IPS DF 19.7 (cell line): Measurements from ENCODE around the gene THADA.
"Not testable (repeated sequence)": the region's sequence is repeated elsewhere in the genome, so short reads cannot be mapped to it uniquely, and the experiment has no call there.

Experiments used
- DNase-seq: peaks from one replicate; pipeline ENCODE4 v3.0.0-alpha.2; 2013; ENCODE audit warnings: low read depth, low spot score

THADA gene

DNA sequence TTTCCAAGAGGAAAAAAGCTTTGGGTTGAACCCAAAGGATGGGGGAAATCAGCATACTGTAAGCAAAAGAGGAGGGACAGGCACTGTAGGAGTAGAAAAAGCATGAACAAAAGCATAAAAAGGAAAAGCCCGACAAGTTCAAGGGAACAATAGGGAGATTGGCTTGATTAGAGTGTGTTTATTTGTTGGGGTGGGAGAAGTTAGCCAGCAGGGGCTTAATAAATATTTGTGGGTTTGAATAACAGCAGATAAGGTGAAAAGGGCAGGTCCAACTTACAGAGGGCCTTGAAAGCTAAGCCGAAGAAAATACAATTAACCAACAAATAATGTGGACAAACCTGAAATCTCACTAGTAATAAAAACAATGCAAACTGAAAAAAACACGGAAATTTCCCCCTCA, 126.7 kb downstream of the THADA start:
- no peak for DNase-seq

DNA sequence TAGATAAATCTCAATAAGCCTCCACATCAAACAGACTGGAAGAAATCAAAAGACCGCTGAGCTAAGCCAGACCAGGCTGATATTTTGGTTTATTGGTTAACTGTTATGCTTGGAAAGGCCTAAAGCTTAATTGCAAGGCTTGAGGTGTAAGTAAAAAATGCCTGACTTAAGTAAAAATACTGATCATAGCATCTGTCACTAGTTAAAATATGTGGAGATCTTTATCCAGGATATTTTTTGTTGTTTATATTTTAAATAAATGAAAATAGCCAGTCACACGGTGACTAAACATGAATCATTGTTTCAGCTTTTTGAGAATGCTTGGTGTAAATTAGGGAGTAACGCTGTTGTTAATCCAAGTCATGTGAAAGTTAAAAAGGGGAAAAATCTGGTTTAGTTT, 127.9 kb downstream of the THADA start:
- DNase-seq, result no peak

DNA sequence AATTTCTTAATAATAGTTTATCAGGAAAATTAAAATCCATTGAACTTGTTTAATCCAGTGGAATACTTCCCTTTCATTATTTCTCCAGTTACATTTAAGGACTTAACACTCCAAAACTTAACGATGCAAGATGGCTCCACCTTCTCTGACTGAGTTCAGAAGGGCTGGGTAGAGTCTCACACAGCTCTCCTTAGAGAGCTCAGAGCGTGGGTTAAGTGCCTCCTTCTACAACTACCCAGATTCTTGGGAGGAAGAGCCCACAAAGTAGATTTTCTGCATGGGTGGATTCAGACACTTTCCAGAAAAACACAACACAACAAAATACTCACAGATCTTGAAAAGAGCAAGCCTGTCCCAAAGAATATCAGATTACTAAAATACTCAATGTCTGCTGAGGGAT, 130.6 kb downstream of the THADA start:
- no peak for DNase-seq

DNA sequence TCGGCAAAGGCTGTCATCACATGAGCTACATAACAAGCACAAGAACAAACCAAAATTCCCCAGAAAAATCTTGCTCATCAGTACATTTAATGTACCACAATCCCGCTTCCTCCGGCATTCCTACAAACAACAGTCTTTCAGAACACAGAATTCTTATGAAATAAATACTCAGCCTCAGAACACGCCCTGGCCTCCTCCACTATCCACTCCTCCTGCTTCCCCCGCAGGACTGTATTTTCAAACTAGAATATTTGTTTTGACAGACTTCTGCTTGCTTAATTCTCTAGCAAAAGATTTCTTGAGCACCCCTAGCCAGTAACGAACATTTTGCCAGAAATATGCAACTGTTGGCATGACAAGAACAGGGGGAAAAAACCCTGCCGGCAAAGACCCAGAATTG, 131.2 kb downstream of the THADA start:
- DNase-seq, result no peak

DNA sequence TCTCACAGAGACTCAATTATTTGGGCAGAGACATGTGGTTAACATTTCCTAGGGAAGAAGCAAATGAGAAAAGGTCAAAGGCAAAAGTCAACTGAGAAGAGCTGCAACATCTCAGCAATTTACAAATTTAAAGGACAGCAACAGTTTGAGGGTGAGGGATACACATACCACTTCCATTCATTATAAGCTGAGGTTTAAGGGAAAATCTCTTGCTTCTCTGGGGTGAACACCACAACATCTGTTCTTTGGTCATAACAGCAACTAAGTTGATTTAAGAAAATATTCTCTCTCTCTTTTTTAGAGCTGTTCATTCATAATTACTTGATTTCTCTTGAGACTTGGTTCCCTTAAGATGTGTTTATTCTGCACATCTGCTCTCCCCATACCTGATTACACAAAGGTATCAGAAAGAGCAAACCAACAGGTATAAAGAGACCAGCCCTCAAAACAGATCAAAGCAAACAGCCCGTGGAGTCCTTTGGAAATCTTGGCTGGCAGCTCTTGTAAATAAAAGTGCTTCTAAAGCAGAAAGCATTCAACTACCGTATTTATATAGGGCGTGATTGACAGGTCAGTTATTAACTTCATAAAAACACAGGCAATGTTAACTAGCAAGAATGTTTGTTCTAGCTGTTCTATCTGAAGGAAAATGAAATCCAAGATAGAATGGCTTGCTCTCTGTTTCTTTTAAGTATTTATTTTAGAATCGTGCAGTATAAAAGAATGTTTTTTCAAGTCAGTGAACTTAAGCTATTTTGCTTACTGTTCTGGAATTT, 132.8 kb downstream of the THADA start:
- DNase-seq, result no peak

DNA sequence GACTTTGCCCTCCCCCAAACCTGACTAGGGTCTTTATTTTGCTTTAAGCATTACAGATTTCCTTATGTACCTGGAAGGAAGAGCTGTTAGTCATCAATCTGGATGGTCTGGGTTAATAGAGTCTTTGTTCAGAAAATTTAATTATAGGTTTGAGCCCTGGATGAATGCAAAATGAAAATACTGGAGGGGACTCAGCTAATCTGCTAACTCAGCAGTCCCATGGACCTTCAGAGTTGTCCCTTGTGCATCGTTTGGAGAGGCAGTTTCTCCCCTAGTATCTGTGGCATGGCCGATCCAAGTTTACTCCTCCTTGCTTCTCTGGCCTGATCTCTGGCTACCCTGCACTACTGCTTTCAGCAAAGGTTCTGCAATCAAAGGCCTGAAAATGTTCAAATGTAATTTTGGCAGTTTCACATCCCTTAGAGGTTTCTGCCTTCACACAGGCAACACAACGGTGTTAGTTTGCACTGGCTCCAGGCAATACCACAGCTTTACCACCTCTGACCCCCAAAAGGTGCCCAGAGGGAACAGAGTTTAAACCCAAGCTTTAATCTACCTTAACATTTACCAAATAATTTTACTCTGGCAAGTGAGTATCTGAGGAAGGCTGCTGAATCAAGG, 134.3 kb downstream of the THADA start:
- DNase-seq, result no peak

DNA sequence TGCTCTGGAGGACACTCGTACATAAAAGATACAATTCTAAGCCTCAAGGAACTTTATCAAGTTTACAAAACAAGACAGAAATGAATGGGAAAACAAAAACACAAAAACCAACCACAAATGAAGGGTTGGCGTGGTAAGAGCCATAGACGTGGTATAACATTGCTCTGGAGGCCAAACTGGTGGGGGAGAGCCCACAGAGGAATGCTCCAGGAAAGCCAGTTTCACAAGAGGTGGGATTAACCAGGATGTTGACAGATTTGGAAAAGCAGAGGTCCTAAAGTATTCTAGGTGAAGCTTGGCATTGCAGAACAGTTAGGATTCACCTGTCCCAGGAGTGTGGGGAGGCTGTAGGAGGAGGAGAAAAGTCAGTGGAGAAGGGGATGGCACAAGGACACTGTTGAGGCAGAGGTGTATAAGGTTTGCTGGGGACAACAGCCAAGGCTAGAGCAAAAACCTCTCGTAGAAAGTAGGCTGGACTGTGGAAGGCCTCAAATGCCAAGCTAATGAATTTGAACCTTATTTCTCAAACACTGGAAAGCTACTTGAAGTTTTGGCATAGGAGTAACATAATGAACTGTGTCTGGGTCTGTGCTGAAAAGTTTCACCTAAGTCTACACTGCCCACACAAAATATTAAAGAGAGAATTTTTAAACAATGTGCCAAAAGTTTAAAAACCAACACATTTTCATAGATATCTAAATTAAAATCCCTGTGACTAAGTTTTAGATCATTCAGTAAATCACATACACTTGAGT, 135.1 kb downstream of the THADA start:
- DNase-seq, result no peak

DNA sequence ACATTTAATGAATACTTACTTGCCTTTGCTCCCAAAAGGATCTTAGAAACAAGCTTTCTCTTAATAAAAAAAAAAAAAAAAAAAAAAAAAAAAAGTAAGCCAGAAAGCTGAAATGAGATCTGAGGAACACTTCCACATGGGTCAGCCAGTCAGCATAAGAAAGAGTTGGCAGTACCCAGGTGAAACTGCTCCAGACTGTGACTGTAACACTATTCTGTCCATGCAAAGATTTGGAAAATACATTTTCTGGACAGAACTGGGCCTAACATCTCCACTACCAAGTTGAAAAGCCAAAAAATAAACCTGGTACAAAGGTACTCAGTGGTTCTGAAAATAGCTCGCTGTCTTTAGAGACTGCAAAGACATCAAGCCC, 135.7 kb downstream of the THADA start:
- no peak for DNase-seq

DNA sequence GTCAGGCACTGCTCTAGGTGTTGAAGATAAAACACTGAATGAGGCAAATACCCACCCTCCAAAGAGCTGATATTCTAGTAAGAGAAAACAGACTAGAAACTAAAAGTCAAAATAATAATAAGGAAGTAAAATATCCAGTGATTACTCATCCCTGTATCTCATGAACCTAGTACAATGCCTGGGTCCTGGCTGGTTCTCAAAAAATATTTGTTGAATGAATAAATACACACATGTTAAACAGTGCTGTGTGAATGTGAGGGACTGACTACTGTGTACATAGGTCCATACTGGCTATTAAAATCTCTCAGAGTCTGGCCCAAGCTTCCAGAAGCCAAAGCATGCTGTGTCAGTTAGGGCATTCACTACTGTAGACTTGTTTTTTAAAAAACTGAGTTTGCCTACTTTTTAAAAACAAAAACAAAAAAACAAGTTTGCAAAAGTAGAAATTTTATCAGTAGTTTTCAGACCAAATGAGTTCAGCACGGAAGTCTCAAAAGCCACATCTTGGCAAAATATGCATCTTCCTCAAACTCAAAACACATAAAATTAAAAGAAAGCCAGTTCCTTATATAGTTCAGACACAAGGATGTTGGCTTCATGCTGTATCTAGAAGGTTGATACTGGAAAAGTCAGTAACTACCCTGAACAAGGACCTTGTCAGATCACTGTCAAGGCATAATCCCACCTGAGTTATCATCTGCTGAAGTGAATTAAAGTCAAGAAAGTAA, 136.2 kb downstream of the THADA start:
- DNase-seq, result no peak

DNA sequence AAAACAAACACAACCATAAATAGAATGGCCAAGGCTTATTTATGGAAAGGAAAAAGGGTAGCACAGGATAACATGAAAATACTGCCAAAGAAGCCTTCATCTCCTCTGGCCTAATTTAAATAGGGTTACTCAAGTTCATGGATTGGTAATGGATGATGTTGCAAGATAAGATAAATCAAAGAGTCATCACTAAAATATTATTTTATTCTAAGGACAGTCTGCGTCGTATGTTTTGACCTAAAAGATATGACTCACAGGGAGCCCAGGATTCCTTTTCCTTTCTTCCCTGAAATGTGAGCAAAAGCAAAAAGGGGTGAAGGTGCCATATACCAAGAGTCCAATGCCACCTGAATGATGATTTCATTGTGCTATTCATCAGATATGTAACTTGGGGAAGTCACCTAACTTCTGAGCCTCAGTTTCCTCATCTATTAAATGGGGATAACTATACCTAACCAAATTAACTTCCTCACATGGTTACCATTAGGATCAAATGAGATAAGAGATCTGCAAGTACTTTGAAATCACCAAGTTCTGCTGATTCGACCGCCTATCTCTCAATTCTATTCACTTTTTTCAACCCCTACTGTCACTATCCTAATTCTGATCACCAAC, 137.7 kb downstream of the THADA start:
- no peak for DNase-seq

DNA sequence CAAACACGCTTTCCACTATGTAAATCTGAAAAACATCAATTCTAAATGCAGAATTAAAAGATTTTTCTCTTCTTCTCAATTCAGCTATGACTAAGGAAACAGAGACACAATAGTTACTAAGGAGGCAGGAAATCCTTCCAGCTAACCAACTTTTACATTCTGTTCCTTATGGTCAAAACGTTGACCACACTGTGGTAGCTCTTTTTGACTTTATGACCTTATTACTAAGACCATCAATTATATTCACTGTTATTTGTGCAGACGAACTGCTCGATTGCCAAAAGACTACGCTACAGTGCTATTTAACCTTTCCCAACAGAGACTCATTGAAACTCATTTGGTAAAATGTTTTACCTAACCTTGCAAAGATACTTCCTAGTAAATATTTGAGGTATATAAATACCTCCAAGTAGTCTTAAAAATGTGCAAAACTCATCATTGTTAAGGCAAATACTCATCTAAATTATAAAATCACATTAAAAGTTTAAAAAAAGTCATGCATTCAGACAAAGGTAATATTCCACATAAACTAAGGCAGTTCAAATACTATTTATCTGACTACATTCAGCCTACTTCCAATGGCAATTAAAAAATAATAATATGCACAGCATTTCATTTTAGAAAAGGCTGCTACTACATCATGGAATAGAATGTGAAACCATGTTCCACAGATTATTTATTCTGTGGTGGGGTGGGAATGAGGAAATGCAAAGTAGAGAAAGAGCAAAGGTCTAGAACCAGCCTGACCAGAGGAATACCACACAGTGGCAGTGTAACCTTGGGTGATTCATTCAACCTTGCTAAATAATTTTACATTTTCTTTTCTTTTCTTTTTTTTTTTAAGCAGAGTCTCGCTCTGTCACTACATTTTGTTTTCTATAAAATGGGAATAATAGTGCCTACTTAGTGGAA, 139.9 kb downstream of the THADA start:
- DNase-seq, result no peak

DNA sequence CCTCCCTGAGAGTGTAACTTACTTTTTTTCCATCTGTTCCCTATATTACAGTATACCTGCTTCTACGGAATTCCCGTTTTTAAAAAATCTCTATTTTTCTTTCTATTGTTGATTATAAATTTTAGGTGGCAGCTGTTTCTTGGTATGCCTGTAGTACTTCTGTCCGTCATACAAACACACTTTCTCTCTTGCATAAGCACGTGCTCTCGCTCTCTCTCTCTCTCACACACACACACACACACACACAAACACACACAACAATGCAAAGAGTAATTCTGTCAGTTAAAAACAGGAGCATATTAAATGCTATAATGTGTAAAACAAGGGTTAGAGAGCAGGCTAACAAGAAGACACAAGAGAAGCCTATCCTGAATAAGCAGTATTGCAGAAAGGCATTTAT, 140.5 kb downstream of the THADA start:
- no peak for DNase-seq

DNA sequence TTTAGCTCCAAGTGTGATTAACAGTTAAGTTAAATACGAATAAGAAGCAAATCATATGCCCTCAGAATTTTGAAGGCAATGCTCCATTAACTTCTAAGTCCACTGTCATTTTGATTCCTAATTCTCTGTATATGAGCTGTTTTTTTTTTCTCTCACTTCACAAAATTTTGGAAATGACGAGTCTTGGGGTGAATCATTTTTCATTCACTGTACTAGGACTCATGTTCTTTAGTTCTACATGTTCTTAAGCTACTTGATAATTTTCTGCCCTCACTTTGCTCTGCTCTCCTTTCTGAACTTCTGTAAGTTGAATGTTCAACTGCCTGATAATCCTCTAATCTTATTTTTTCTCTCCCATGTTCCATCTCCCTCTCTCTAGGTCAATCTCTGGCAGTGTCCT, 141.0 kb downstream of the THADA start:
- DNase-seq, result no peak

DNA sequence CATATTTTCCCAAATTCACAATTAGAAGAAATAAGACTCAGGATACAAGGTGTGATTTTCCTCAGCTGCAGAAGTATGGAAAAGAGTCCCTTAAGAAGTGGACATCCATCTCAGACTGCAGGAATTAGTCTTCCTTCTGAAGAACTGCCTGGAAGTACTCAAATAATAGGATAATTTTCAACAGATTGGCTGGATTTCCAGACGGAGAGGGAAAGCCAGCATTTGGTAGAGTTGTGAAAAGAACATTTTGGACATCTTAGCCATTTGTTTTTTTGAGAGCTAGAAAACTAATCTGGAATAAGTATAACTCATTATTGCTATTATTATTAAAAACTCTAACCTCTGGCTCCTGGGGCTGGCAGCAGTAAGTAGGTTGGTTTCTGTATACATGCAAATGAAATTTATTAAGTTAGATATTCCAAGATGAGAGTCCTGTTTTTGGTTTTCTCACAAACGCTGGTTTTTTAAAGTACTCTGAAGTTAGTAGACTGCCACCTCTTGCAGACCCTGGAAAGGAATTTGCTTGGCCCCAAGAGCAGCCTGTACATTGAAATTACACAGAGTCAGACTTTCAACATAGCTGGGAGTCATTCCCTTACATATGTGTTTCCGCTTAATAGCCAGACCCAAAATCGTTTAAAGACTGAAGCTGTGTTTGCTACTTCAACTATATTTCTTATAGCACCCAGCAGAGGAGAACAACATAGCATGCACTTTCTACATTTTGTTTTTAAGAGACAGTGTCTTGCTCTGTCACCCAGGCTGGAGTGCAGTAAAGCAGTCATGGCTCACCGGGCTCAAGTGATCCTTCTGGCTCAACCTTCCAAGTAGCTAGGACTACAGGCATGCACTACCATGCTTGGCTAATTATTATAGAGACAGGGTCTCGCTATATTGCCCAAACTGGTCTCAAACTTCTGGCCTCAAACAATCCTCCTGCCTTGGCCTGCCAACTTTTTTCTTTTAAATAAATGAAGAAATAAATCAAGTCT, 142.4 kb downstream of the THADA start:
- DNase-seq, result no peak

DNA sequence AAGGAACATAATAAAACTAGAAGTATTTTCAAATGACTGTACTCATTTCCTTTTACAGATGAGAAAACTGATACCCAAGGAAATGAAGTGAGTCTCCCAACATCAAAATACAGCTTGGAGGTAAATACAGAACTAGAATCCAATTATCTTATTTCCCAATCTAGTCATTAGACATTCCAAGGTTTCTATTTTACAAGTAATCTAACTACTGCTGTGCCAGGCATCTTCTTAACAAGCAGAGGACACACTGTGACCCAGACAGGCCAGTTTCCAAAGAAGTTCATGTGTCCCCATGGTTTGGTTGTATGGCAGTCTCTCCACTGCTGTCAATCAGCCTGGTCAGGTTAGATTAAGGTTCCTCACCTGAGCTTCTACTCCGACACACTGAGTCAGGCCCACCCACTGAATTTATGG, 143.5 kb downstream of the THADA start:
- no peak for DNase-seq

DNA sequence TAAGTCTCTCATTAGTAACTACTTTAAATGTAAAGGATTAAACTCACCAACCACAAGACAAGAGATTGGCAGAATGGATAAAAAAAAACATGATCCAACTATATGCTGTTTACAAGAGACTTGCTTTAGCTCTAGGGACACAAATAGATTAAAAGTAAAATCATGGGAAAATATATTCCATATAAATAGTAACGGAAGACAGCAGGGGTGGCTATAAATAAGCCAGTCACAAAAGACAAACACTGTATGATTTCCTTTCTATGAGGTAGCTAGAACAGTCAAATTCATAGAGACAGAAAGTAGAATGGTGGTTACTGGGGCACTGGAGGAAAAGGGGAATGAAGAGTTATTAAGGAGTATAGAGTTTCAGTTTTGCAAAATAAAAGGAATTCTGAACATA, 145.2 kb downstream of the THADA start:
- no peak for DNase-seq

DNA sequence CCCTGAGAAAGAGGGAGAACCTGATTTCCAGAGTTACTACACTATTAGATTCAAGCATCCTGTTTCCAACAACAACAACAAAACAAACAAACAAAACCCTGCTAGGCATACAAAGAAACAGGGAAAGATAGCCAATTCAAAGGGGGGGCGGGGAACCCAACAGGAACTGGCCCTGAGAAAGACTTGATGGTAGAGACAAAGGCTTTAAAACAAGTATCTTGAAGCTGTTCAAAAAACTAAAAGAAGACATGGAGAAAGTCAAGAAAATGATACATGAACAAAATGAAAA, 147.1 kb downstream of the THADA start:
- peak; percentile 28 for DNase-seq

DNA sequence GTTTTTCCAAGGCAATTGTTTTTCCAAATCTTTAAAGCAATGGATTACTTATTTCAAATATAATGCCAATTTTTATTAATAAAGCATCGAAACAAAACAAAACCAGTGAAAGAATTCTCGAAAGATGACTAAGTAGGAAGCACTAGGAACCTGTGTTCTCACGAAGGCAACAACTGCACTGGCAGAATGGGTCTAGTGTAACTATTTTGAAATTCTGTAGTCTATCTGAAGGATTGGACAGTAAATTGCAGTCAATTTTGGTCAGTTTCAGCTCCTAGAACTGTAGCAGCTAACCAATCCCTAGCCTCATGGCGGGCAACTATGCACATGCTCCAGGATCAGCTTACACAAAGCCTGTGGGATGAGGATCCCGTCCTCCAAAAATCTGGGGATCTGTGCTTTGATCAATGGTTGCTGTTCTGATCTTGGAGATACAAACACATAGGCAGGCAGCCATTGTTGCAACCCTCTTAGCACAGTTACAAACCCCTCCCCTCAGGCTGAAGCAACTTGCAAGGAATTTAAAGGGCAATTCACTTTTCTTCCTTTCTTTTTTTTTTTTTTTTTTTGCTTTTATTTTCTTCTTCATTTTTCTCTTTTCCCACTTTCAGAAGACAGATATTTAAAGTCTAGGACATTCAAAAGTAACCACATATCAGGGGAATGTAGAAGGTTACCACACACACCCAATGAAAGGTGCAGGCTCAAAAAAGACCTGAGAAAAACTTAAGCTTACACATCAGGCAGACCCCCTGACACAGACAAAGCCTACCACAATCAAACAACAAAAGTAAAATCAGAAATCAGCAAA, 147.6 kb downstream of the THADA start:
- DNase-seq, result no peak

DNA sequence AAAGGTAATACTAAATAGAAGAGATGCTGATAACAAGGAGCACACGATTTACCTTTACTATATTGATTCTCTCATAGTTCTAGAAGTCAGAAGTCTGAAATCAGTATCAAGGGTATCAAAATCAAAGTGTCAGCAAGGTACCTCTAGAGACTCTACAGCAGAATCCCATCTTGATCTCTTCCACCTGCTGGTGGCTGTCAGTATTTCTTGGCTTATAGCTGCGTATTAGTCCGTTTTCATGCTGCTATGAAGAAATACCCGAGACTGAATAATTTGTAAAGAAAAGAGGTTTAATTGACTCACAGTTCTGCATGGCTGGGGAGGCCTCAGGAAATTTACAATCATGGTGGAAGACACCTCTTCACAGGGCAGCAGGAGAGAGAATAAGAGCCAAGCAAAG, 149.1 kb downstream of the THADA start:
- DNase-seq, result not testable (repeated sequence)
